D341Med (cell line): ENCODE results near the gene TPM3.
A peak's percentile ranks its signal among the peaks of the same experiment; 100 is the strongest.
"Not testable (repeated sequence)": the region's sequence is repeated elsewhere in the genome, so short reads cannot be mapped to it uniquely, and the experiment has no call there.

Source experiments
- DNase-seq: peaks from one replicate; pipeline ENCODE4 v3.0.0; 2012; ENCODE audit warnings: low spot score

The TPM3 gene

DNA sequence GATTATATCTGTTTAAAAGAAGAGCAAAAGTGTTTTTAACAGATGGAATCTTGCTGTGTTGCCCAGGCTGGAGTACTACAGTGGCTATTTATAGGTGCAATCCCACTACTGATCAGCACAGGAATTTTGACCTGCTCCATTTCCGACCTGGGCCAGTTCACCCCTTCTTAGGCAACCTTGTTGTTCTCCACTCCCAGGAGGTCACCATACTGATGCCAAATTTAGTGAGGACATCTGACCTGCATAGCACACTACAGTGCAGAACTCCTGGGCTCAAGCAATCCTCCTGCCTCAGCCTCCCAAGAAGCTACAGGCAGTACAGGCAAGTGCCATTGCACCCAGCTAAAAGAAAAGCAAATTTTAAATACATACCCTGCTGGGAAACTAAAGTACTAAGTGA lies 25.7 kb downstream of the TPM3 start:
- DNase-seq, result no peak

- DNase-seq, result no peak
Measured at GRCh38 chr1:154159554-154159953, 32.3 kb downstream of the TPM3 start.

DNA sequence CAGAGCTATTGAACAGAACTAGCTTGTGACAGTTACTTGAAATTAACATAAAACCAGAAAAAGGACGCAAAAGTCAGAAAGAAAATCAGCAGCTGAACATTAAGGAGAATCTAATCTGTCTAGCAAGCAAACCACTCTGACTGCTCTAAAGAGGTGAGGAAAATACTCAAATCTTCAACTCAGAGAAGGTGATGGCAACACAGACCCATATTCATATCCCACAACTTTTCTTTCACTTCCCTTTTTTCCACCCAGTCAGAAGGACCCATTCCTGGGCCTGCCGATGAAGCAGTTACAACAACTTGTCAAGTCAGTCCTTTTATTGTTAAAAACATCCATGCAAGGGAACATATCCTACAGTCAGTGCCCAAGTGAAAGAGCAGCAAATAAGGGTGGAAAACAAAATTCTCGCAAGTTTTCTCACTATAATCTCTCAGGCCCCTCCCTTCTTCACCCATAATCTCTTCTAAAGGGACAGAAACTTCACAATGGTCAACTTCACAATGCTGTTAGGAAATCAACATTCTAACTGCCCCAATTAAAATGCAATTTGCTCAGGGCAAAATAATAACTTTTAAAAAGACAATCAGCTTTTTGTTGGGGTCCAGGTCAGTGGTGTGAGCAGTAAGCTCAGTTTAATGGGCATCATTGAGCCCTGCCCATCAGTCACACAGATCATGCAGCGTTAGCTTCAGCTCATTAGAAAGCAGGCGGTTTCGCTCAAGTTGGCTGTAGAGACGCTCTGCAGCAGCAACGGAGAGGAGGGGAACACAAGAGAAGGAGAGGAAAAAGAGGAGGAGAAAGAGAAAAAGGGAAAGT lies 33.4 kb downstream of the TPM3 start:
- DNase-seq, result no peak

DNA sequence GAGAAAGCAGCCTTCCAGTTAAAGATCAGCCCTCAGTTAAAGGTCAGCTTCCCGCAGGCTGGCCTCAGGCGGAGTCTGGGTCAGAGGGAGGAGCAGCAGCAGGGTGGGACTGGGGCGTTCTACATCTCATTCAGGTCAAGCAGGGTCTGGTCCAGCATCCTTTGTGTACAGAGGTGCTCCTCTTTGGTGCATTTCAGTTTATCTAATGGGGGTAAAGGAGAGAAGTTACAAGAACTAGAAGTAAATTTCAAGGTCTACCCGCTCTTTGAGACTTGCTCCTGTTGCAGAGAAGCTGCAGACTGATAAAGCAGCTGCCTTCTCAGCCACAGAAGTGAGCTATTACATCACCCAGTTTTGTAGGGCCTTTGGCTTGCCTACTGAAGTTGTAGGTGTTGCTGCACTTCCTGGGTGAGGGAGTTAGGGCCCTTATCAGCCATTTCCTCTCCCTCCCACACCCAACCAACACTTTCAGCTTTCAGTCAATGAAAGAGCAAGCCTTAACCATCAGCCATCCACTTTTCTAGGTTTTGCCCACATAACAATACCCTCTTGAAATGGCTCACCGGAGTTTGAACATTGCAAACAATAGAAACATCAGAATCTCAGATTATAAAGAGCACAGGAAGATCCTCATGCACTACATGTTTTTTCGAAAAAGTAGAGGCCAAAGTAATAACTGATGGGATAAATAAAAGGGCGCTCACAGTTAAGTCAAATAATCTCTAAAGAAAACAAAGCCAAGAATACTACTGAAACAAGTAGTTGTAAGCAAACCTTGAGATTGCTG lies 34.2 kb downstream of the TPM3 start:
- no peak for DNase-seq

DNA sequence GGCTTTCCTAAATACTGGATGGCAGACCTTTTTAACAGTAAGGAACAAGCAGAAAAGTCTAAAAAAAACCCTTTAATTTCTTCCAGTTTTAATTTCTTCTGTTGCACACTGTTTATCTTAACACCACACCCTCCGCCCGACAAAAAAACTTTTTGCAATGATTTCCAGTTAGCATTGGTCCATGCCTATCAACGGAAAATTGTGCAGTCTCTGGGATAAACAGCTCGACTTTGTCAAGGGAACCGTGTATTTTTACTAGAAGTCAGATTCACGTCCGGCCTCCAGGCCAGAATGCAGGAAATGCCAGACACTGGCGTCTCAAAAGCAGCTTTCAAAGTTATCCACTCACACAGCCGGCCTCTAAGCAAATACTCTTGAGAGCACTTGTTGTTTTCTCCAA lies 36.6 kb downstream of the TPM3 start:
- no peak for DNase-seq

DNA sequence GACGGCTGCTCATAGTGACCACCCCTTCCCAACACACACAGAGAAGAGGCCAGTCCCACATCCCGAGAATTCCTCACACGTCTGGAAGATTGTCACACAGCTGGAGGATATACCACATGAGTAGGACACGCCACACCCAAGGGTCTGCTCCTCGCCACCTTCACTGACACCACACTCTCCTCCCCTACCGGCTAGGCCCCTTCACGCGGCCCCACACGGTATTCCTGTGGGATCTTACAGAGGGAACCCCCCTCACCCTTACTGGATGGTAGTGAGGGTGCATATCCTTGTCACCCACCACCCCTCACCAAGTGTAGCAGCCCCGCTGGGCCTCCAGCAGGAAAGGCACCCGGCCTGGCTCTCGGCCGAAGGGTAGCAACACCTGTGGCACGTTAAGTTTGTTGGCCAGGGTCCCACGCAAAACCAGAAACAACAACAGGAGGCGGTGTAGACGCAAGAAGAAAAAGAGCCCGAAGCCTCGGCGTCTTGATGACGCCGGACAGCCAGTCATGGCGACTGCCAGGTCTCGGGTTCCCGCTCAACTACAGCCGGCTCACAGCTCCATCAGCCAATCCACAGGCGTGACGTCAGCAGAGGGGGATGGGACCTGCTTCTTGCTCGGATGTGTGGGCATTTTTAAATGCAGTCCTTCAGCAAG lies 37.2 kb downstream of the TPM3 start, which contains the start of gene NUP210L:
TSS of gene NUP210L (minus strand) at position 540 of the 658 bp plus-strand sequence.
- no peak for DNase-seq

- DNase-seq, result no peak
Measured at GRCh38 chr1:154154053-154154452, 37.8 kb downstream of the TPM3 start.

DNA sequence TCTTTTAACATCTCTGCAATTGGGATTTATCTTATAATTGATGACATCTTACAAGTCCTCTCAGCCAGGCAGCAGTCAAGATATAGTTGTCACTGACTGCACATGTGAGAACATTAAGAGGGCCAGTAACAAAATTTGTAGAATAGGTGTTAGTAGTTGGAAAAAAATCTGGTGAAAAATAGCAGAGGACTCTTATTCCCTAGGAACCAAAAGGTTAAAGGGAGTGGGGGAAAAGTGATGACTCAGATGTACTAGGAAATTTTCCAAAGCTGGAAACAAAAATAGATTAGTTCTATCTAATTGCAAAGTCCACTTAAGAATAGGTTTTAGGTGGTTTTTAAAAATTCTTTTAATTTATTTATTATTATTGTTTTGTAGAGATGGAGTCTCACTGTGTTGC lies 40.6 kb downstream of the TPM3 start:
- no peak for DNase-seq

DNA sequence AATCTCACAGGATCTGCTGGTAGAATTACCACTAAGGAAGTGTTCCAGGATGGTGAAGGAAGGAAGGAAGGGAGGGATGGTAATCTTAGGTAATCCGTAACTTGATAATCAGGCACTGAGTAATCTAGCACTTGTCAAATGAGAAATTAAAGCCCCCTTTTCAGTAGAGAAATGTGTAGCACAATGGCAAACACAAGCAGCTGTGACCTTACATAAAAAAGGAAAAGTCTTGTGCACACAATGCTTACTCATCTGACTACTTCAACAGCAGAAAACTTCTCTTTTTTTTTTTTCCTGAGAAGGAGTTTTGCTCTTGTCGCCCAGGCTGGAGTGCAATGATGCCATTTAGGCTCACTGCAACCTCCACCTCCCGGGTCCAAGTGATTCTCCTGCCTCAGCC lies 43.1 kb downstream of the TPM3 start:
- DNase-seq, result no peak

- DNase-seq, result not testable (repeated sequence)
Measured at GRCh38 chr1:154147505-154147904, 44.4 kb downstream of the TPM3 start.

- DNase-seq, result peak; percentile 36
Measured at GRCh38 chr1:154145986-154146385, 45.9 kb downstream of the TPM3 start.

DNA sequence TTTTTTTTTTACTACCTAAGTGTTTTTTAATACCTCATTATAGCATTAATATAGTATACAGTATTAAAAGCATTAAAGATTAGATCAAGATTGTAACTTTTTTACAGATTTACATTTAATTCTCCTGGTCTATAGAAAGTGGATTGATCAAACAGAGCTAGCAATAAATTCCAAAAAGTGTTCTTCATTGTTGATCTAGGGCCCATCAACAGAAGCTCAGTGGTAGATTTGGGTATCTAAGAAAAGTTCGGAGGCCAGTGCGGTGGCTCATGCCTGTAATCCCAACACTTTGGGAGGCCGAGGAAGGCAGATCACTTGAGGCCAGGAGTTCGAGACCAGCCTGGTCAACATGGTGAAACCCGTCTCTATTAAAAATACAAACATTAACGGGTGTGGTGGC lies 49.5 kb downstream of the TPM3 start:
- no peak for DNase-seq

GRCh38 chr1:154141240-154141639 lies 50.7 kb downstream of the TPM3 start:
- DNase-seq, result no peak

DNA sequence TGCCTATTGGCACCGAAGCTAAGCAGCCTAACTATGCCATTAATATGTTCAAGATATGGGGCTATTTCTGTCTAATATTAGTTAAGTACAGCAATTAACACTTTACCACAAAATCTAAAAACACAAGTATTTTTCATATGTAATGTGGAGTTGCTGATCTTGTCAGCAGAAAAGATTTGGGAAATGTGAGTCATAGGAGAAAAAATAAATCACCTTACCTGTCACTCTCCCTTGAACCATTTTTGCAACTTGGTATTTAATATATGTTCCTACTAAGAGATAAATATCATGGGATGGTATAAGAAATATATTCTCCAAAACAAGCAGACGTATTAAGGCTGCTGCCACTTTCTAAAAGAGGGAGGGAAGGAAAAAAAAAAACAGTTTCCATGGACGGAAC lies 54.0 kb downstream of the TPM3 start:
- DNase-seq, result no peak

GRCh38 chr1:154133256-154133655 lies 58.6 kb downstream of the TPM3 start:
- no peak for DNase-seq

- DNase-seq, result no peak
Measured at GRCh38 chr1:154129391-154129970, 62.4 kb downstream of the TPM3 start.

- DNase-seq, result not testable (repeated sequence)
Measured at GRCh38 chr1:154123205-154123604, 68.7 kb downstream of the TPM3 start.

DNA sequence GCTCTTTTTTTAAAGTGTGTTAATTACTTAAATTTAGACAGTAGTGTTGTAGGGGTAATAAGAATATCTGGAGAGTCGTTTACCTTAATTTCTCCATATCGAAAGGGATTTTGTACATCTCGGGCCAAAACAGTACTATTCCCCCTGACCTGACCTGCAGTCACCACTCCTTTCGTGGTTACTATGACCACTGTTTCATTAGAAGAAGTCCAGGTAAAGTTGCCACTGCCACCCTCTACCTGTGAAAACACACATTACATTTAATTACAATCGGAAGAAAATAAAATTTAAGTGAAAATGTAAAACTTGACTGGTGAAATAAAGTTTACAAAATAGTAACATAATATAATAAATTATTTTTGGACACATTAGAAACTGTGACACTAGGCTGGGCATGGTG lies 74.3 kb downstream of the TPM3 start:
- no peak for DNase-seq

GRCh38 chr1:154115180-154115579 lies 76.7 kb downstream of the TPM3 start:
- no peak for DNase-seq
